NOMO-1 treated with dmso at 0.1 percent for 144 hours (cell line): Measurements from ENCODE around the gene LSM6.

ENCODE experiments used
- DNase-seq: peaks from one replicate; lab custom pipeline; 2025; ENCODE audit not compliant: unreplicated experiment; lab: John Stamatoyannopoulos, UW

Gene LSM6

DNA sequence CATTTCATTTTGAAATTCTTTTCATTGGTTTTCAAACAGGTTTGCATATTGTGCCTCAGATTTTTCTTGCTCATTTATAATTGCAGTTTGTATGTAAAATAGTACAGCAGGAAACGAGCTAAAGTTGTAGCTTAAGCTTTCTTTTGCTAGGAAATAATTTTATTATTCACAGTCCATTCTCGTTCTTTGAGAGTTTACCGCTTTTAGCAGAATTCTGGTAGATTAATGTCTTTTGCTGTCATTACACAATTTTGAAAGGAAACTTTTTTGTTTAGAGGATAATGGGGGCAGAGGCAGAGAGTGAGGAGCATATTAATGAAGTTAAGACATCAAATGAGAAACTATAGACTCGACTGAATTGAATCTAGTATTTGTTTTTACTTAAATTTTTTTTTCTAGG is 10.5 kb downstream of the LSM6 start:
- no peak for DNase-seq

DNA sequence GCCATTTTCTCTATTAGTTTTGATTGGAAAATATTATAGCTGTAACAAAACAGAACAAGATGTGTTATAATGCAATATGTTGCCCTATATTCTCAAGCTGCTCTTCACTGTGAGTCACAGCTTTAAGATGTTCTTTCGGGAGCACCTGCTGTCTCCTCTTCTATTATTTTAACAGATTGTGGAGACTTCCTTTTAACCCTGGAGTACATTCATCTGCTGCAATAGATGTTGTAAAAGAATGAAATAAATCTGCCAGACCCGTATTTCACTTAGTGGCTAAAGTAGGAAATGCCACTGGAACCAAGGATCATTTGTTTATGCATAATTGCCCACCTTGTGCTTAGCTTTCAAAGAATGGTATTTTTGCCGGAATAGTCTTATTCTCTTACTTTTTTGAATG is 11.1 kb downstream of the LSM6 start:
- DNase-seq, result no peak

DNA sequence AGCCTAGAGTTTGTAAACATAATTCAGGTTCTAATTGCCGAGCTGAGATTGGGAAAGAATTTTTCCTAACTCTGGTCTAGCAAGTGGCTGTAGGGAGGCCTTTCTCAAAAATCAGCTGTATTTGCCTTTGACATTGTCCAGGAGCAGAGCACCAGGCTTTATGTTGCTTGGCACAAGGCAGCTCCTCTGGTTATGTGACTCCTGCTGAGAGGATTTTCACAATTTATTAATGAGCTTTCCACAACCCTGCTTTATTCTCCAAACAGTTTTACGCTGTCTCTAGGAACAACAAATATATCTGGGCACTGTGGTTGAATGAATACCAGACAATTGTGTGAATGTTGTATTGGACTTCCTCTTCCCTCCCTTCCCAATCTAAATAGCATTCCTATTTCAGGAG is 14.9 kb downstream of the LSM6 start:
- DNase-seq, result no peak

DNA sequence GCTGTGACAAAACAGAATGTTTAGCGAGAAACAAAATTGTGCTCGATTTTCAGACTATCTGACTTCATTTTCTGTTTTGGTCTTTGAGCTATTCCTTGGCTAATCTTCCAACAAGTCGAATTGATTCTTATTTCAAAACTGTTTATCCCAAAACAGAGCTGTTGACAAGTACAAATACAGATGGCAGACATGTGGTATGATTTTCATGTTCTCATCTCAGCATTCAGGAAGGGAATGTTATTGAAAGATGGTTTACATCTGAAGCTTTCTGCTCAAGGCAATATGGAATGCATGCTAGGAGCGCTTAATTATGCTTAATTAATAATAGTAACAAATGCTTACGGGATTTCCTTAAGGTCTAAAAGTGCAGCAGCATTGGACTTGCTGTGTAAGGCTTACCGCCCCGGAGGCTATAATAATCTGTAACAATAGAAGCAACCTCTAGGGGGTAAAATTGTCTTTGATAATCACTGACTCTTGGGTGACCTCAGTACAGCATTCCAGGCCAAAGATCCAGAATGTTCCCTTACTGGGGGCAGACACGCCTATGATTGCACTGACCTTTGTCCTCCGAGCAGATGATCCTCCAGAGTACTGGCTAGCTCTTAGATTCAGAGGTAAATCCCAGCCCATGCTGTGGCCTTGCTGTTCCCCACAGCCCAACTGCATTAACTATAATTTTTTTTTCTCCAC is 16.4 kb downstream of the LSM6 start:
- no peak for DNase-seq

DNA sequence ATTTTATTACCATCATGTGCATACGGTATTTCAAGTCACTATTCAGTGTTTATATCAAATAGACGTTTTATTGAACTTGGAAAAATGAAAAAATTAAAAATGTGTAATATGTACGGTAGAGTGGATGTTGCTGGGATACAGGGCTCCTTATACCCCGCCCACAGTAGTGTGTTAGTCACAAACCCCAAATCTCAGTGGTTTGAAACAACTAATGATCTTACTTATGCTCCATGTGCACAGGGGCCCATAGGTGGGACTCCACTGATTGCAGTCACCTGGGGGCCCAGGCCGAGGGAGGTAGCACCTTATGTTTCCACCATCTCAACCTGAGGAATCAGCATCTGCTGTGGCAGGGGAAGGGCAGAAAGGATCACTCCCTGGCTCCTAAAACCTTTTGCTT is 18.1 kb downstream of the LSM6 start:
- DNase-seq, result no peak

DNA sequence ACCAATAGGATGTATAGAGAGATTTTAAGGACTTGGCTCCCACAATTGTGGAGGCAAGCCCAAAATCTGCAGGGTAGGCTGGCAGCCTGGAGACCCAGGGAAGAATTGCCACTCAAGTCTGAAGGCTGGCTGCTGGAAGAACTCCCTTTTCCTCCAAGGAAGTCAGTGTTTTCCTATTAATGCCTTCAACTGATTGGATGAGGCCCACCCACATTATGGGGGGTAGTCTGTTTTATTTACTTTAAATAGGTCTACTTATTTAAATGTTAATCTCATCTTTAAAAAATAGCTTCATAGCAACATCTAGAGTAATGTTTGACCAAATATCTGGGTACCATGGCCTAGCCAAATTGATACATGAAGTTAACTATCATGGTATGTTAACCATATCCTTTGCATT is 18.7 kb downstream of the LSM6 start:
- no peak for DNase-seq

DNA sequence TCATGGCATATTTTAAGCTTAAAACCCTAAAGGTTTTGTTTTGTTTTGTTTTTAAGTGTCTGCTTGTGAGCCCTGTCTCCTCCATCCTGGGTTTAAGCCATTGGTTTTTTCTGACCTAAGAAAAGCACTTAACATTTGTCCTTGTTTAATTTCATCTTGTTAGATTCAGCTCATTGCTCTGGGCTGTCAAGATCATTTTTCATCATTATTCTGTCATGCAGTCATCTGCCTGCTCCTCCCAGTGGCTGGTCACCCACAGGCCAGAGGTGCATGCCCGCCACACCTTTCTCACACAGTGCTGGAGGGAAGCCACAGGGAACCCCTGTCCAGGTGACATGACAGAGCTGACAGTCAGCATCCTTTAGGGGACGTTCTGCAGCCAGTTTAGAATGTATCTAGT is 27.1 kb downstream of the LSM6 start:
- DNase-seq, result no peak

DNA sequence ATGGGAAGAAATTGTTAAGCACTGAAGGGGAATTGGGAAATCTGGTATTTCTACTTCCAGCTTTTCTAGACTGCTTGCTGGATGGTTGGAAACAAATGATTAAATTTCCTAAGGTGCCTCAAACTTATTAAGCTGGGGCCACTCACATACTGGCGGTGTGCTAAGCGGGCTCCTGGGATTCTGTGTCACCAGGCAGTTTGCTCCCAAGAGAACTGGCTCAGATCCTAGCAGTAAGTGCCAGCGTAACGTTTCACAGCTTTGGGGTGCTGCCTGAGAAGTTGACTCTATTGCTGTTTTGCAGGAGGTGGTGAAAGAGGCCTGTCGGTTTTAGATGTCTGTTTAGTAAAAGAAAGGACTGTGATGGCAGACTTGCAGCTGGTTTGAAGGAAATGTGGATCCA is 31.9 kb downstream of the LSM6 start:
- DNase-seq, result no peak

DNA sequence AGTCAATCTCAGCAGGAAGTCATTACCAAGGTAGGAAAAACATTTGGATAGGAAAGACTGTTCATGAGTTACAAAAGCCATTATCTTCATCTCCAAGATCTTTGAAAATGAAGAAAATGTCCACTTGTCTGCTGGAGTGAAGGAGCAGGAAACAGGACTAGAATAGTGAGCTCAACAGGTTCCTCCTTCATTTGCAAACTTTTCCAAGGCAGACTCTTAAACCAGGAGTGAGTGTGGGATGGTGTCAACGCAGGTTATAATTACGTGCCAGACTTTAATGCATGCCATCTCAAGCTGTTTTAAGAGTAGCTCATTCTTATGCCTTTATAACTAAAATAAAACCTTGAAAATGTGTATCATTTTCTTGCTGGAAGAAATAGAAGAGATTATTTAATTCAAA is 35.4 kb downstream of the LSM6 start:
- DNase-seq, result no peak

DNA sequence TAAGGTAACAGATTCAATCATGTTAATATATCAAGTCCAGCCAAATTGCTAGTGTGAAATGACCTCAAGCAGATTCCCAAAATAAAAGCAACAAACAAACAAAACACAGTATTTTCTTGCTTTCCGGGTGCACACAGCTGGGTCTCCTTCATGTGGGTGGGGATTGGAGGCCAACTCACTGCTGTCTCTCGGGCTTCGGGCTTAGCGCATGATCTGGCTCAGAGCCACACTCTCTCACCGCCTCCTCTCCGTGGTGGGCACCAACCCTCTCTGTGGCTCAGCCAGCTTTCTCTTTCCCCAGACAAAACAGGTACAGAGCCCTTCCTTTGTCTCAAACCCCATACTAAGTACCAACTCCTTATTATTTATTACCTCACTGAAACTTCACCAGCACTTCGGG is 35.9 kb downstream of the LSM6 start:
- DNase-seq, result no peak

DNA sequence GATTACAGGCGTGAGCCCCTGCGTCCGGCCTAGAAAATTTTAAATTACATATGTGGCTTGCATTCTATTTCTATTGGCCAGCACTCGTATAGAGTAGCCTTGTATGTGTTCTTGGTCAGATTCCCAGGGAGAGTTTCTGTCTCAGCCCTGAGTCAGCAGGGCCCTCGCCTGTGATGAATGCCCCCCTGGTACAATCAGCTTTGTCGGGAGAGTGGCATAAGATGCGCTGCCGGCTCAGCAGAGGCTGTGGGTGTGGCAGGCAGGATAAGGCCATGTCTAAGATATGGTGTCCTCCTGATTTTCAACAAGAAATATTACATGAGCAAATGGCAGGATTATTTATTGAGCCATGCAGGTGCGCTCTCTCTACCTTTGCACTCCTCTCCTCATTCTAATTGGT is 37.3 kb downstream of the LSM6 start:
- DNase-seq, result no peak

DNA sequence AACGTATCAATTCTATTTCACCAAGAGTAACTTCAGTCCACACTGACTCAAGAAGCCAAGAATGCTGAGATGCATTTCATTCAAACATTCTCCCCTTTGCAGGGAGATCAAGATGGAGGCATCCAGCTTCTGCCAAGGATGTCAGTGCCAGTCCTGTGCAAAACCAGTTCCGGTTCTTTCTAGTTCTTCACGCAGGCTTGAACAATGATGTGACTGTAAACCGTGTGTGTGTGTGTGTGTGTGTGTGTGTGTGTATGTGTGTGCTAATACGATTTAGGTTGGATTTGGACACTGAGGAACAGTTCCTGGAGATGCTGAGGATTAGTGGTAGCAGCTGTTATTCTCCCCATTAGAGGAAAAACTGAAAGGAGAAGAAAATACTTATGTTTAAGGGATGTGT is 38.7 kb downstream of the LSM6 start, which contains the start of gene REELD1:
TSS of gene REELD1 (plus strand) at position 301 of the 400 bp plus-strand sequence. CDS start 2,415 bp downstream, outside the sequence.
- no peak for DNase-seq

DNA sequence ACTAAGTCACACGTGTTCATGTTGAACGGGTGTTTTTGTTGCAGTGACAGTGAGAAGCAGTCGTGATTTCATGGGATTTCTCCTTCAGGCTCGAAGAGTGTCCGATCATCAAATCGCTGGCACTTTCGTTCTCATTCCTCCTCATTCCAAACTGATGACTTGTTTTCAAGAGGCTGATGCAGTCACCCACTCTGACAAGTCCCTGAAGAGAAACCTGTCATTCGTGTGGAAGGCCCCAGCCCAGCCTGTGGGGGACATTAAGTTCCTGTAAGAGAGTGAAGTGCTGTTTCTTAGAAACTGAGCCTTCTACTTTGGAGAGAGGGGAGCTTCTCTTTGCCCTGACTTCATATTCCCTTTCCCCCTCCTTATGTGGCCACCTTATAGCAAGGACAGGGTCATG is 46.8 kb downstream of the LSM6 start:
- no peak for DNase-seq

DNA sequence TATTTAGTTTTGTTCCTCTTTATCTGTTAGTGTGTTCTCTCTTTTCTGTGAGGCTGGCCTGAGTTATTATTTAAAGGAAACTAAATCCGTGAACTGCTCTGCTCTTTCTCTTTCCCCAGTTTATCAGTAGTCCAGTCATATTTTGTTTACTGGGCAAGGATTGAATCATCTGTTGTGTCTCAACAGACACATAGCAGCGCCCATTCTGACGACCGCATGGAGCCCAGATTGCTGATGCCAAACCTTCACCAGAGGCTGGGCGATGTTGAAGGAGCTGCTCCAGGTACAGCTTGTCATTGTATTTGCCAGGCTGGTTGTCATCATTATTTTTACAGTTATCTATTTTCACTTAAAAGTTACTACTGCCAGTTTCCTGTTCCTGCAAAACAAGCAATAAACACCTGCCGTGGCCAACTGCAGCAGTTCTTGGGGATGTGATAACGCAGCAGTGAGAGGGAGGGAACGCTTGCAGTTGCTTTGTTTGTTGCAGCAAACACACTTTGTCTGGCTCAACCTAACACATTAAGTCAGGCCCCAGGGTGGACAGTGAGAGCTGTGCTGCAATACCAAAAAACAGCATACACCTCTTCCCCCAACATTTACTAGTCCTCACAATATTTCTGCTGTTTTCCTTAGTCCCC is 48.9 kb downstream of the LSM6 start:
- DNase-seq, result no peak

DNA sequence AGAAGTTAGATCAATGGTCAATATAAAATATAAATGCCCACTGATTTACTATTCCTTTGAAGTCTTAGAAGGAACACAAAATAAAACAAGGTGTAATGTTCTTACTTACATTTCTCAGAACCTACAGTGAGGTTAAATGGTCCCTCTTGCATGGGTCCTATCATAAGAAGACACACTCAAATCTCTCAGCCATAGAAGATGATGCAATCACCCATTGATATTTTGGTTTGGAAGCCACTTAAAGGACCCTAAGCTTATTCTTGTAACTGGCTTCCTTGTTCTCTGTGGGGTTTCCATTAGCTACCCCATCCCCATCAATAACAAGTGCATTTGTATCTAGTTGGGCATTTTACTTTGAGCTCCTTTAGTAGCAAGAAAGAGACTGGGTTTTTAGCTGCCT is 53.9 kb downstream of the LSM6 start:
- DNase-seq, result no peak

DNA sequence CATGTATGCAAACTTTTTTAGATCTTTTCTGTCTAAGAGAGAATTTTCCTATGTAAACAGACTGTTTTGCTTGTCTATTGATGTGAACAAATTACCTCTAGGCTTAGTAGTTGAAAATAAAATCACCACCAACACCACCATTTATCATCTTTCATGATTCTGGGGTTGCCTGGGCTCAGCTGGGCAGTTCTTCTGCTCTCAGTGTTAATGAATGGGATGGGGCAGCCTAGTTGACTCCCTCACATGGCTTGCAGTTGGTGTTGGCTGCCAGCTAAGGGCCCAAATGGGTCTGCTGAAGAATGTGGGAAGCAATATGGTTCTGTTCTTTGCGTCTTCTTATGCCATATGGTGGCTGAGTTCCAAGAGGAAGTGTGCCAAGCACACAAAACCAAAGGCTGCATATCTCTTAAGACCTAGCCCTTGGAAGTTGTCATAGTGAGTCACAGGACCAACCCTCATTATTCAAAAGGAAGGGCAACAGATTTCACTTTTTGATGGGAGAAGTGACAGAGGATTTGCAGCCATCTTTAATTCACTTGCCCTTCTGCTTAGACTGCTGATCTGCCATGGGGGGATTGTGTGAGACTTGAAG is 56.7 kb downstream of the LSM6 start:
- peak; percentile 15 for DNase-seq

DNA sequence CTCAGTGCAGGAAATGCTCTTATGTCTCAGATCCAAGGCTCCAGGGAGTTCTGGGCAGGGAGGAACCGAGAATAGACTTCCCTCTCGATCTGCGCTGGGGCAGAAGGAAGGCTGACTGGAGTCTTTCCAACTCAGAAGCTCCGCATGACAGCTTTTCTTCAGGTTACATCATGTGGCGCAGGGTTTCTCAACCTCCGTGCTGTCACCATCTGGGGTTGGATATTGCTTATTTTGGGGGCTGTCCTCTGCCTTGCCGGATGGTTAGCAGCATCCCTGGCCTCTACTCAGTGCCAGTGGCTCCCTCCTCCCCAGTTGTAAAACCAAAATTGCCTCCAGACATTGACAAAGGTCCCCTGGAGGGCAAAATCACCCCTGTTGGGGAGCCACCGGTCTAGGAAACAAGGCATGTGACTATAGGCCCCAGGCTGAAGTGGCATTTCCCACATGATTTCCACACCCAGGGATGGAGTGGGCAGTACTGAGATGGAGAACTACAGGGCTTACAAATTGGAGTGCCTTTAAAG is 60.2 kb downstream of the LSM6 start:
- peak; percentile 5 for DNase-seq

DNA sequence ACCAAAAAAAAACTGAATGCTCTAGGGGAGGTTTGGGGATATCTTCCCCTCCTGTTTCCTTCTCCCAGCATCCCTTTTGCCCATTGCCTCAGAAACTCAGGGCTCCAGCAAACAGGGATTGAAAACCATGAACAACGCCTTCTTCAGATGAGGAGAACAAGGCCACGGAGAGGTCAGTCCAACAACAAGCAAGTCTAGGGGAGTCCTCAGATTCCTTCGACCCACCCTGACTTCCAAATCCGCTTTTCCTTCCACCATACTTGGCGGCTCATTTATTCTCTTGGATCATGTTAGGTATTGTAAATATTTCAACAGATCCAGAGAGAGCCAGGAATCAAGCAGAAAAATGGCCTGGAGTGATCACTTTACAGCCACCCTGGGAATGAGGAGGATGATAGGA is 60.7 kb downstream of the LSM6 start:
- DNase-seq, result no peak

DNA sequence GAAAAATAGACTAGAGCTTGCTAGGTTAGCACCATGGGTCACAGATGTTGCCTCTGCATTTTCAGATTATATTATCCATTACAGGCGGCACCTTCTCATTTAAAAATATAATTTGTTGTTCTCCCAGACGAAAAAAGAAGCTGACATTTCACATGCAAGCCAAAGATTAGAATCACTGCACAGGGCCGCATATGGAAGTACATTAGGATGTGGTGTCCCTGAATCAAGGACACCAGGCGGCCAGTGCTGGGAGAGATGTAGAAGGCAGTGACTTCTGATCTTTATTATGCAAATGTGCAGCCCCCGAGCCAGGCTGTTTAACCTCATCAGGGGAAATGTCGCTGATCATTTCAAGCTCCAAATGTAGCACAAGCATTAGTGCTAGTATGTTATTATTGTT is 61.6 kb downstream of the LSM6 start:
- DNase-seq, result no peak

DNA sequence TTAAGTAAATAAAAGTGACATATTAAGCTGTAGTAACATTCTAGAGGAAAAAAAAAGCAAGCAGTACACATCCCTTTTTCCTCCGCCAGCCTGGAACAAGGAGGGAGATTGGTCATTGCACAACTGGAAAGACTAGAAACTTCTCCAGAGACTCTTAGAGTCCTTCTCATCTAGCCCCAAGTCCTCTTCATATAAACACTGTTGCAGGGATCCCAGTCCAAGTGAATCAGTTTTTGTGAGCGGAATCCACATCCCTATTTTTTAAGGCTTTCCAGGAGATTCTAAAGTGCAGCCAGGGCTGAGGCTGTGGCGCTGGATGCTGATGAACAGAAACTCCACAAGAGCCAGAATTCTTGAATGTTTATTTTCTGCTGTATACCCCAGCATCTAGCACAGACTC is 62.6 kb downstream of the LSM6 start:
- DNase-seq, result no peak
